Keratinocyte (primary cell): ENCODE measurements around the gene ANTXRL. TPM values are rescaled to one million over a fixed set of nuclear protein-coding genes. Genes with fewer than 3 reads are reported as not detected.

Experiments used
- DNase-seq: peaks from one replicate; pipeline ENCODE4 v3.0.0-alpha.2; 2011; ENCODE audit warnings: low read depth, missing footprints, low spot score
- FAIRE-seq: peaks from 2 replicates; lab custom pipeline; 2011; peaks lifted over from hg19 to GRCh38; lab: Jason Lieb, UNC
- H2AFZ ChIP-seq: 2 replicates; pipeline ENCODE4 v1.6.0; 2012; ENCODE audit warnings: low read length, control low read depth, inconsistent platforms; ENCODE audit not compliant: control insufficient read depth
- H3K27ac ChIP-seq: 2 replicates; pipeline ENCODE4 v1.5.1; 2011; ENCODE audit warnings: low read length; ENCODE audit not compliant: control insufficient read depth, insufficient read depth
- H3K27me3 ChIP-seq: 3 replicates; pipeline ENCODE4 v1.6.0; 2011; ENCODE audit warnings: low read length; ENCODE audit not compliant: control insufficient read depth, insufficient read depth; ENCODE audit errors: extremely low read depth
- H3K36me3 ChIP-seq, 2 experiments: 2 replicates in 1 of 2; 3 replicates in 1 of 2; pipeline ENCODE4 v1.5.1; 2011; ENCODE audit warnings: low read length in 2 of 2, mild to moderate bottlenecking in 1 of 2; ENCODE audit not compliant: control insufficient read depth in 2 of 2, insufficient read depth in 2 of 2; ENCODE audit errors: extremely low read depth in 1 of 2
- H3K4me1 ChIP-seq: 3 replicates; pipeline ENCODE4 v1.5.1; 2011; ENCODE audit warnings: low read length; ENCODE audit not compliant: control insufficient read depth, insufficient read depth; ENCODE audit errors: extremely low read depth
- H3K4me2 ChIP-seq: 3 replicates; pipeline ENCODE4 v1.6.0; 2011; ENCODE audit warnings: low read depth, low read length; ENCODE audit not compliant: control insufficient read depth, insufficient read depth; ENCODE audit errors: extremely low read depth
- H3K4me3 ChIP-seq, 3 experiments: fragments of 200-600 bp in 1 of 3; sonication (generic) in 1 of 3; 2 replicates in 2 of 3; 3 replicates in 1 of 3; pipeline ENCODE4 v1.5.1; 2011 to 2016; ENCODE audit warnings: low read length in 3 of 3, mild to moderate bottlenecking in 3 of 3, control low read depth in 2 of 3, inconsistent platforms in 1 of 3, low read depth in 1 of 3, mixed read lengths in 1 of 3, mixed run types in 1 of 3, moderate library complexity in 1 of 3; ENCODE audit not compliant: control insufficient read depth in 2 of 3, insufficient read depth in 2 of 3; ENCODE audit errors: extremely low read depth in 1 of 3
- H3K79me2 ChIP-seq: 2 replicates; pipeline ENCODE4 v1.6.0; 2012; ENCODE audit warnings: low read length; ENCODE audit not compliant: control insufficient read depth, insufficient read depth
- H3K9ac ChIP-seq: 3 replicates; pipeline ENCODE4 v1.6.0; 2011; ENCODE audit warnings: low read length; ENCODE audit not compliant: control insufficient read depth, insufficient read depth; ENCODE audit errors: extremely low read depth
- H3K9me1 ChIP-seq: 3 replicates; pipeline ENCODE4 v1.6.0; 2011; ENCODE audit warnings: low read length; ENCODE audit not compliant: control insufficient read depth, insufficient read depth; ENCODE audit errors: extremely low read depth
- H3K9me3 ChIP-seq: 2 replicates; pipeline ENCODE4 v1.5.1; 2012; ENCODE audit warnings: low read depth, low read length; ENCODE audit not compliant: control insufficient read depth
- H4K20me1 ChIP-seq: 3 replicates; pipeline ENCODE4 v1.6.0; 2011; ENCODE audit warnings: low read length; ENCODE audit not compliant: control insufficient read depth, insufficient read depth; ENCODE audit errors: extremely low read depth
- CTCF ChIP-seq, 3 experiments: IDR thresholded peaks in 1 of 3; conservative IDR thresholded peaks in 1 of 3; optimal IDR thresholded peaks in 1 of 3; 2 replicates in 2 of 3; 3 replicates in 1 of 3; pipeline versions ENCODE3 to v1.5.1; 2011; ENCODE audit warnings: low read length in 3 of 3, mild to moderate bottlenecking in 3 of 3, moderate library complexity in 2 of 3, control low read depth in 1 of 3, inconsistent platforms in 1 of 3; ENCODE audit not compliant: insufficient read depth in 2 of 3; ENCODE audit errors: extremely low read depth in 1 of 3
- EZH2 ChIP-seq: IDR thresholded peaks from one replicate; pipeline ENCODE4 v1.6.1; 2012; ENCODE audit warnings: inconsistent platforms, mild to moderate bottlenecking, low read length, moderate library complexity
- dilution Hi-C: fragments of 300-500 bp; cut with MboI; formaldehyde crosslinking; loops from one replicate; pipeline ENCODE4 v1.7.0; 2020; ENCODE audit warnings: low sequenced_read_pairs; ENCODE audit not compliant: extremely low pct_ligation_motif_present
- polyA plus RNA-seq, 5 experiments: library from polyadenylated mRNA; depleted of rRNA in 3 of 5; stranded (reverse) in 3 of 5; stranded (forward) in 1 of 5; unstranded in 1 of 5; fragments of >200 nt; gene quantifications; 1 replicate in 1 of 5; 2 replicates in 3 of 5; 3 replicates in 1 of 5; pipeline versions ENCODE4 v1.2.1 to v1.2.3, GENCODE V29; 2011 to 2012; ENCODE audit warnings: missing spikeins in 2 of 5, low read depth in 1 of 5, low replicate concordance in 1 of 5

The ANTXRL gene
- polyA plus RNA-seq, 1 donor (not counting 4 experiments of a cell fraction or from before 2014, with no cell fraction given): not detected

- Histone ChIP-seq H3K27me3 (no peaks in the 10 kb centered on the region), H2AFZ (no peak overlapping the region), H3K4me2 (no peak overlapping the region), H3K36me3 (no peaks in the 10 kb centered on the region), H3K9me1 (no peaks in the 10 kb centered on the region), H3K9me3 (no peaks in the 10 kb centered on the region), H3K79me2 (no peaks in the 10 kb centered on the region), H3K27ac (no peak overlapping the region), H3K9ac (no peak overlapping the region), H4K20me1 (no peaks in the 10 kb centered on the region), H3K4me1 (no peaks in the 10 kb centered on the region), H3K4me3 (no peak overlapping the region)
- dilution Hi-C loops: no loop called here
- DNase-seq (no peak), FAIRE-seq (no peak)
- TF ChIP-seq EZH2: no peak
- TF ChIP-seq CTCF (optimal IDR thresholded peaks at IDR 0.05 in 1 of 3, IDR thresholded peaks at IDR 0.05 in 1 of 3, conservative IDR thresholded peaks at IDR 0.05 in 1 of 3; ENCODE audit: extremely low read depth in 1 of 3, insufficient read depth in 2 of 3, low read length in 3 of 3): no peak
Measured at GRCh38 chr10:46321770-46322169, 35.0 kb downstream of the ANTXRL start.

GRCh38 chr10:46323176-46323575 lies 36.4 kb downstream of the ANTXRL start:
- Histone ChIP-seq H3K4me3 (no peak overlapping the region), H3K79me2 (no peaks in the 10 kb centered on the region), H3K9me3 (no peaks in the 10 kb centered on the region), H3K36me3 (no peaks in the 10 kb centered on the region), H2AFZ (no peak overlapping the region), H3K4me2 (no peak overlapping the region), H3K27ac (no peak overlapping the region), H3K9ac (no peak overlapping the region), H3K4me1 (no peaks in the 10 kb centered on the region), H3K27me3 (no peaks in the 10 kb centered on the region), H3K9me1 (no peaks in the 10 kb centered on the region), H4K20me1 (no peaks in the 10 kb centered on the region)
- DNase-seq (no peak), FAIRE-seq (no peak)
- TF ChIP-seq EZH2 (no peak), CTCF (optimal IDR thresholded peaks at IDR 0.05 in 1 of 3, IDR thresholded peaks at IDR 0.05 in 1 of 3, conservative IDR thresholded peaks at IDR 0.05 in 1 of 3; ENCODE audit: extremely low read depth in 1 of 3, insufficient read depth in 2 of 3, low read length in 3 of 3) (no peak)
- dilution Hi-C loops: no loop called here
